HEK293 (cell line): Measurements from ENCODE around the gene PANK4.
A peak's percentile ranks its signal among the peaks of the same experiment; 100 is the strongest.

Source experiments
- CTCF ChIA-PET: fragments of 350-600 bp; formaldehyde crosslinking; extraction: SDS; loops from one replicate; lab custom pipeline; 2021; ENCODE audit warnings: antibody characterized with exemption; lab: Yijun Ruan, JAX
- POLR2A ChIA-PET: fragments of 300-600 bp; formaldehyde crosslinking; extraction: SDS; loops from one replicate; lab custom pipeline; 2020; ENCODE audit warnings: antibody characterized with exemption, inconsistent platforms; lab: Yijun Ruan, JAX
- H3K27ac ChIP-seq: fragments of 200-500 bp; sonication (Bioruptor generic); 2 replicates; pipeline ENCODE4 v1.5.1; 2014; ENCODE audit warnings: low read depth, low read length, control low read depth, inconsistent platforms; ENCODE audit errors: extremely low read depth
- H3K36me3 ChIP-seq, 2 experiments: fragments of 200-500 bp in 1 of 2; sonication (Bioruptor generic) in 1 of 2; 1 replicate in 1 of 2; 2 replicates in 1 of 2; pipeline ENCODE4 v1.5.1; 2014 to 2017; ENCODE audit warnings: inconsistent platforms in 2 of 2, low read length in 2 of 2; ENCODE audit not compliant: control insufficient read depth in 2 of 2, insufficient read depth in 1 of 2
- H3K4me1 ChIP-seq: fragments of 200-500 bp; sonication (Bioruptor generic); 2 replicates; pipeline ENCODE4 v1.5.1; 2014; ENCODE audit warnings: mild to moderate bottlenecking, low read length, inconsistent platforms; ENCODE audit not compliant: control insufficient read depth, insufficient read depth
- H3K4me3 ChIP-seq: 2 replicates; pipeline ENCODE4 v1.5.1; 2011; ENCODE audit warnings: low read depth, mild to moderate bottlenecking, control low read depth, low read length, moderate library complexity
- H3K9me3 ChIP-seq: fragments of 200-500 bp; sonication (Bioruptor generic); 2 replicates; pipeline ENCODE4 v1.5.1; 2014; ENCODE audit warnings: low read depth, low read length, inconsistent platforms; ENCODE audit not compliant: control insufficient read depth, insufficient read depth
- CTCF ChIP-seq: fragments of 450-650 bp; formaldehyde crosslinking; IDR thresholded peaks from 2 replicates; pipeline ENCODE4 v1.5.1; 2016; ENCODE audit warnings: missing biosample characterization, missing genetic modification characterization
- GFI1B ChIP-seq: fragments of 450-650 bp; formaldehyde crosslinking; IDR thresholded peaks from 2 replicates; pipeline ENCODE4 v1.5.1; 2016; ENCODE audit warnings: missing biosample characterization, missing genetic modification characterization
- GLIS1 ChIP-seq: fragments of 450-650 bp; formaldehyde crosslinking; IDR thresholded peaks from 2 replicates; pipeline ENCODE4 v1.5.1; 2016; ENCODE audit warnings: missing biosample characterization, missing genetic modification characterization
- GLIS2 ChIP-seq: fragments of 450-650 bp; formaldehyde crosslinking; IDR thresholded peaks from 2 replicates; pipeline ENCODE4 v1.5.1; 2016; ENCODE audit warnings: missing biosample characterization, missing genetic modification characterization
- HOXC10 ChIP-seq: sonication (generic); formaldehyde crosslinking; IDR thresholded peaks from 2 replicates; pipeline ENCODE4 v1.8.1; 2023; ENCODE audit warnings: mild to moderate bottlenecking, missing genetic modification reagents
- KLF16 ChIP-seq: fragments of 450-650 bp; formaldehyde crosslinking; IDR thresholded peaks from 2 replicates; pipeline ENCODE4 v1.5.1; 2017; ENCODE audit warnings: missing biosample characterization, missing genetic modification characterization
- KLF17 ChIP-seq: fragments of 450-650 bp; formaldehyde crosslinking; IDR thresholded peaks from 2 replicates; pipeline ENCODE4 v1.5.1; 2016; ENCODE audit warnings: missing biosample characterization, missing genetic modification characterization
- KLF7 ChIP-seq: fragments of 450-650 bp; formaldehyde crosslinking; IDR thresholded peaks from 2 replicates; pipeline ENCODE4 v1.5.1; 2016; ENCODE audit warnings: missing biosample characterization, missing genetic modification characterization, borderline replicate concordance
- MEIS1 ChIP-seq: sonication (generic); formaldehyde crosslinking; IDR thresholded peaks from 2 replicates; pipeline ENCODE4 v1.8.1; 2022; ENCODE audit warnings: missing genetic modification reagents, mild to moderate bottlenecking, borderline replicate concordance
- REPIN1 ChIP-seq: fragments of 450-650 bp; formaldehyde crosslinking; IDR thresholded peaks from 2 replicates; pipeline ENCODE4 v1.5.1; 2017; ENCODE audit warnings: missing biosample characterization, missing genetic modification characterization, low read depth
- SETDB1 ChIP-seq: IDR thresholded peaks from one replicate; pipeline ENCODE4 v1.6.1; 2017; ENCODE audit warnings: mild to moderate bottlenecking, low read length, moderate library complexity, mixed read lengths; ENCODE audit not compliant: insufficient read length
- ZBTB1 ChIP-seq: fragments of 450-650 bp; formaldehyde crosslinking; IDR thresholded peaks from 2 replicates; pipeline ENCODE4 v1.5.1; 2016; ENCODE audit warnings: missing biosample characterization, missing genetic modification characterization
- ZFP3 ChIP-seq: fragments of 450-650 bp; formaldehyde crosslinking; IDR thresholded peaks from 2 replicates; pipeline ENCODE4 v1.5.1; 2016; ENCODE audit warnings: low read depth, missing biosample characterization, missing genetic modification characterization
- ZFP37 ChIP-seq: fragments of 450-650 bp; formaldehyde crosslinking; IDR thresholded peaks from 2 replicates; pipeline ENCODE4 v1.5.1; 2016; ENCODE audit warnings: missing biosample characterization, missing genetic modification characterization
- ZIC2 ChIP-seq: fragments of 450-650 bp; formaldehyde crosslinking; IDR thresholded peaks from 2 replicates; pipeline ENCODE4 v1.5.1; 2016; ENCODE audit warnings: missing biosample characterization, missing genetic modification characterization
- ZNF311 ChIP-seq: fragments of 450-650 bp; formaldehyde crosslinking; IDR thresholded peaks from 2 replicates; pipeline ENCODE4 v1.5.1; 2017; ENCODE audit warnings: missing biosample characterization, missing genetic modification characterization, borderline replicate concordance
- ZNF426 ChIP-seq: fragments of 450-650 bp; formaldehyde crosslinking; IDR thresholded peaks from 2 replicates; pipeline ENCODE4 v1.5.1; 2017; ENCODE audit warnings: missing biosample characterization, missing genetic modification characterization, mild to moderate bottlenecking, inconsistent platforms, moderate library complexity
- ZNF48 ChIP-seq: fragments of 450-650 bp; formaldehyde crosslinking; IDR thresholded peaks from 2 replicates; pipeline ENCODE4 v1.5.1; 2016; ENCODE audit warnings: missing biosample characterization, missing genetic modification characterization
- ZNF518A ChIP-seq: fragments of 450-650 bp; formaldehyde crosslinking; conservative IDR thresholded peaks from 2 replicates; pipeline ENCODE4 v1.5.1; 2016; ENCODE audit warnings: low read depth, missing biosample characterization, missing genetic modification characterization
- ZNF560 ChIP-seq: fragments of 450-650 bp; formaldehyde crosslinking; IDR thresholded peaks from 2 replicates; pipeline ENCODE4 v1.5.1; 2017; ENCODE audit warnings: missing biosample characterization, missing genetic modification characterization, borderline replicate concordance
- ZNF585B ChIP-seq: fragments of 450-650 bp; formaldehyde crosslinking; IDR thresholded peaks from 2 replicates; pipeline ENCODE4 v1.5.1; 2016; ENCODE audit warnings: missing biosample characterization, missing genetic modification characterization
- ZNF626 ChIP-seq: fragments of 450-650 bp; sonication (Bioruptor Pico); formaldehyde crosslinking; IDR thresholded peaks from 2 replicates; pipeline ENCODE4 v1.5.1; 2018; ENCODE audit warnings: missing biosample characterization, missing genetic modification characterization, inconsistent platforms
- ZNF658 ChIP-seq: fragments of 450-650 bp; formaldehyde crosslinking; IDR thresholded peaks from 2 replicates; pipeline ENCODE4; 2016; ENCODE audit warnings: missing biosample characterization, missing genetic modification characterization
- ZSCAN23 ChIP-seq: fragments of 450-650 bp; formaldehyde crosslinking; IDR thresholded peaks from 2 replicates; pipeline ENCODE4 v1.5.1; 2016; ENCODE audit warnings: missing biosample characterization, missing genetic modification characterization

Gene PANK4

GRCh38 chr1:2563205-2563604 lies 36.8 kb upstream of the PANK4 start:
- POLR2A ChIA-PET = no interaction called here
- Histone ChIP-seq H3K4me1 (no peaks in the 10 kb centered on the region), H3K4me3 (no peak overlapping the region), H3K36me3 (no peaks in the 10 kb centered on the region), H3K9me3 (no peaks in the 10 kb centered on the region), H3K27ac (no peak overlapping the region)
- CTCF ChIA-PET = no interaction called here
- TF ChIP-seq ZNF426 (tag by site-specific recombination) (no peak), REPIN1 (tag by site-specific recombination) (no peak), ZBTB1 (tag by site-specific recombination) (no peak), KLF7 (tag by site-specific recombination) (no peak), GFI1B (no peak), ZNF585B (tag by site-specific recombination) (no peak), ZFP3 (tag by site-specific recombination) (no peak)

GRCh38 chr1:2561898-2562895 lies 35.8 kb upstream of the PANK4 start:
- Histone ChIP-seq H3K4me3 (no peak overlapping the region), H3K4me1 (no peaks in the 10 kb centered on the region), H3K27ac (no peak overlapping the region), H3K9me3 (no peaks in the 10 kb centered on the region), H3K36me3 (no peaks in the 10 kb centered on the region)
- ChIA-PET POLR2A (interaction anchor here (1.2 kb wide), 1 partner anchor 15 kb away, joined by 3 read pairs; no protein-coding TSS in a partner anchor), CTCF (interaction anchor here (0.6 to 2.6 kb wide), 7 partner anchors 11 to 233 kb away, joined by 3 to 12 read pairs (median 3); no protein-coding TSS in a partner anchor)
- TF ChIP-seq HOXC10 (CRISPR knock-in tag) = no peak
- TF ChIP-seq ZIC2 (tag by site-specific recombination) = peak; percentile 59
- TF ChIP-seq ZNF658 (tag by site-specific recombination) = no peak
- TF ChIP-seq SETDB1 = no peak
- TF ChIP-seq GLIS2 (tag by site-specific recombination) = 0 out of 2 replicates have a peak, but pooled peaks have one; percentile 25
- TF ChIP-seq KLF17 (tag by site-specific recombination) = no peak
- TF ChIP-seq GLIS1 (tag by site-specific recombination) = peak; percentile 99
- no peak for TF ChIP-seq ZNF48 (tag by site-specific recombination)
- no peak for TF ChIP-seq MEIS1 (CRISPR knock-in tag)
- peak; percentile 40; the same call in 1 of the 2 replicates for TF ChIP-seq CTCF (tag by site-specific recombination)
- TF ChIP-seq ZSCAN23 (tag by site-specific recombination) = no peak
- TF ChIP-seq ZFP37 (tag by site-specific recombination) = no peak

- ChIA-PET POLR2A (interaction anchor here (1.2 kb wide), 1 partner anchor 14 kb away, joined by 3 read pairs; no protein-coding TSS in a partner anchor), CTCF (interaction anchor here (0.6 to 2.6 kb wide), 6 partner anchors 11 to 234 kb away, joined by 3 to 12 read pairs (median 4); no protein-coding TSS in a partner anchor)
- Histone ChIP-seq H3K27ac (no peak overlapping the region), H3K4me1 (no peaks in the 10 kb centered on the region), H3K9me3 (no peaks in the 10 kb centered on the region), H3K36me3 (no peaks in the 10 kb centered on the region), H3K4me3 (no peak overlapping the region)
- TF ChIP-seq KLF7 (tag by site-specific recombination) = no peak
- TF ChIP-seq ZNF626 (tag by site-specific recombination) = no peak
- no peak for TF ChIP-seq ZNF311
- TF ChIP-seq KLF16 (tag by site-specific recombination) = no peak
- TF ChIP-seq ZNF560 = no peak
- no peak for TF ChIP-seq ZNF518A
These were observed 35.0 kb upstream of the PANK4 start for GRCh38 chr1:2561446-2561845.
